H9 (cell line): ENCODE results near the gene IMPA2. TPM values are rescaled to one million over a fixed set of nuclear protein-coding genes. Genes with fewer than 3 reads are reported as not detected.
A peak's percentile ranks its signal among the peaks of the same experiment; 100 is the strongest.

Source experiments
- DNase-seq: peaks from one replicate; pipeline ENCODE4 v3.0.0-alpha.2; 2017
- H2AFZ ChIP-seq: one replicate; pipeline ENCODE4 v1.6.1; 2013; ENCODE audit warnings: mild to moderate bottlenecking, low read length, control low read depth, moderate library complexity
- H2AK5ac ChIP-seq: 2 replicates; pipeline ENCODE4 v1.6.1; 2013; ENCODE audit warnings: low read length, control low read depth, mixed read lengths; ENCODE audit not compliant: insufficient read length
- H2BK120ac ChIP-seq: one replicate; pipeline ENCODE4 v1.6.1; 2013; ENCODE audit warnings: low read depth, mild to moderate bottlenecking, low read length, control low read depth, inconsistent platforms; ENCODE audit not compliant: poor library complexity, severe bottlenecking
- H2BK12ac ChIP-seq: 2 replicates; pipeline ENCODE4 v1.6.1; 2013; ENCODE audit warnings: low read length, control low read depth, mixed read lengths, low read depth; ENCODE audit not compliant: insufficient read length
- H2BK15ac ChIP-seq: 2 replicates; pipeline ENCODE4 v1.6.1; 2013; ENCODE audit warnings: low read depth, low read length, control low read depth
- H2BK20ac ChIP-seq: one replicate; pipeline ENCODE4 v1.6.1; 2013; ENCODE audit warnings: low read depth, mild to moderate bottlenecking, low read length, control low read depth, inconsistent platforms; ENCODE audit not compliant: poor library complexity, severe bottlenecking
- H2BK5ac ChIP-seq: 2 replicates; pipeline ENCODE4 v1.6.1; 2013; ENCODE audit warnings: low read length, control low read depth, mixed read lengths; ENCODE audit not compliant: insufficient read length
- H3K14ac ChIP-seq: 2 replicates; pipeline ENCODE4 v1.6.1; 2013; ENCODE audit warnings: low read length, control low read depth; ENCODE audit not compliant: insufficient read depth
- H3K18ac ChIP-seq: 2 replicates; pipeline ENCODE4 v1.6.1; 2013; ENCODE audit warnings: low read depth, mild to moderate bottlenecking, mixed read lengths, low read length, control low read depth; ENCODE audit not compliant: insufficient read length
- H3K23ac ChIP-seq: 2 replicates; pipeline ENCODE4 v1.6.1; 2013; ENCODE audit warnings: low read length, control low read depth, mixed read lengths, low read depth; ENCODE audit not compliant: insufficient read length
- H3K23me2 ChIP-seq: 2 replicates; pipeline ENCODE4 v1.6.1; 2013; ENCODE audit warnings: low read depth, mild to moderate bottlenecking, mixed read lengths, low read length, control low read depth; ENCODE audit not compliant: insufficient read length, poor library complexity, severe bottlenecking
- H3K27ac ChIP-seq: 2 replicates; pipeline ENCODE4 v1.5.1; 2013; ENCODE audit warnings: low read length, control low read depth, mixed read lengths, low read depth; ENCODE audit not compliant: insufficient read length
- H3K27me3 ChIP-seq: 2 replicates; pipeline ENCODE4 v1.6.1; 2013; ENCODE audit warnings: low read length, control low read depth, inconsistent platforms; ENCODE audit not compliant: insufficient read depth
- H3K4ac ChIP-seq: 2 replicates; pipeline ENCODE4 v1.6.1; 2013; ENCODE audit warnings: low read depth, mild to moderate bottlenecking, control low read depth, inconsistent platforms, low read length, moderate library complexity
- H3K4me1 ChIP-seq: 2 replicates; pipeline ENCODE4 v1.6.1; 2013; ENCODE audit warnings: low read length, control low read depth, inconsistent platforms; ENCODE audit not compliant: insufficient read depth
- H3K4me2 ChIP-seq: 2 replicates; pipeline ENCODE4 v1.6.1; 2013; ENCODE audit warnings: low read length, control low read depth, mixed read lengths; ENCODE audit not compliant: insufficient read length, insufficient read depth
- H3K56ac ChIP-seq: 2 replicates; pipeline ENCODE4 v1.6.1; 2013; ENCODE audit warnings: low read depth, mild to moderate bottlenecking, mixed read lengths, low read length, control low read depth; ENCODE audit not compliant: insufficient read length
- H3K79me1 ChIP-seq: 2 replicates; pipeline ENCODE4 v1.6.1; 2013; ENCODE audit warnings: low read depth, mild to moderate bottlenecking, moderate library complexity, low read length, control low read depth, inconsistent platforms; ENCODE audit not compliant: insufficient read depth, poor library complexity, severe bottlenecking
- H3K79me2 ChIP-seq: 2 replicates; pipeline ENCODE4 v1.6.1; 2013; ENCODE audit warnings: low read length, control low read depth, inconsistent platforms; ENCODE audit not compliant: insufficient read depth
- H3K9ac ChIP-seq: 2 replicates; pipeline ENCODE4 v1.6.1; 2013; ENCODE audit warnings: low read length, control low read depth, mixed read lengths; ENCODE audit not compliant: insufficient read length; ENCODE audit errors: extremely low read depth
- H3K9me3 ChIP-seq: one replicate; pipeline ENCODE4 v1.6.1; 2013; ENCODE audit warnings: low read depth, low read length, inconsistent platforms; ENCODE audit not compliant: control insufficient read depth
- H3T11ph ChIP-seq: one replicate; pipeline ENCODE4 v1.6.1; 2013; ENCODE audit warnings: mild to moderate bottlenecking, low read length, control low read depth, inconsistent platforms
- H4K20me1 ChIP-seq: one replicate; pipeline ENCODE4 v1.6.1; 2013; ENCODE audit not compliant: control insufficient read depth, insufficient read length, insufficient read depth
- H4K5ac ChIP-seq: 2 replicates; pipeline ENCODE4 v1.6.1; 2013; ENCODE audit warnings: low read depth, mild to moderate bottlenecking, mixed read lengths, low read length, control low read depth; ENCODE audit not compliant: insufficient read length
- H4K8ac ChIP-seq: replicated peaks from 2 replicates; pipeline ENCODE4 v1.6.1; 2013; ENCODE audit warnings: low read length, control low read depth, mixed read lengths, low read depth; ENCODE audit not compliant: insufficient read length
- H4K91ac ChIP-seq: 2 replicates; pipeline ENCODE4 v1.6.1; 2013; ENCODE audit warnings: low read depth, mild to moderate bottlenecking, moderate library complexity, mixed read lengths, low read length, control low read depth; ENCODE audit not compliant: insufficient read length
- H3K27ac Mint-ChIP-seq, 3 experiments: 2 replicates in 2 of 3; 3 replicates in 1 of 3; pipeline ENCODE4 v1.8.0; 2020 to 2021; ENCODE audit warnings: mixed read lengths in 3 of 3, mild to moderate bottlenecking in 1 of 3, moderate library complexity in 1 of 3
- H3K27me3 Mint-ChIP-seq: 2 replicates; pipeline ENCODE4 v1.8.0; 2021; ENCODE audit warnings: low read depth, mild to moderate bottlenecking, moderate library complexity, mixed read lengths
- H3K36me3 Mint-ChIP-seq, 3 experiments: 2 replicates in 2 of 3; 3 replicates in 1 of 3; pipeline ENCODE4 v1.8.0; 2020 to 2021; ENCODE audit warnings: low read depth in 3 of 3, mixed read lengths in 3 of 3; ENCODE audit not compliant: insufficient read depth in 1 of 3
- H3K4me1 Mint-ChIP-seq, 2 experiments: 2 replicates each; pipeline ENCODE4 v1.8.0; 2020; ENCODE audit warnings: mixed read lengths in 2 of 2
- H3K4me3 Mint-ChIP-seq, 2 experiments: 2 replicates in 1 of 2; 3 replicates in 1 of 2; pipeline ENCODE4 v1.8.0; 2020 to 2021; ENCODE audit warnings: mild to moderate bottlenecking in 2 of 2, mixed read lengths in 2 of 2, moderate library complexity in 1 of 2
- H3K9me3 Mint-ChIP-seq, 2 experiments: 2 replicates in 1 of 2; 3 replicates in 1 of 2; pipeline ENCODE4 v1.8.0; 2020; ENCODE audit warnings: mild to moderate bottlenecking in 2 of 2, mixed read lengths in 2 of 2, moderate library complexity in 1 of 2
- WGBS: extraction: QIAGEN DNeasy Blood & Tissue Kit; methylation state at CpG from one replicate; pipeline ENCODE4 v1.1.7; 2013; ENCODE audit warnings: missing lambda C conversion rate, low lambda C conversion rate, mixed read lengths; ENCODE audit not compliant: insufficient read length; ENCODE audit errors: extremely low coverage; 5-methylcytosine and 5-hydroxymethylcytosine counted together
- total RNA-seq: library from RNA; stranded (reverse); gene quantifications from 2 replicates; pipeline ENCODE4 v1.2.1, GENCODE V29; 2021
- TF ChIP-seq, protein P1 (sequence below): fragments of 200-600 bp; sonication (generic); conservative IDR thresholded peaks from 3 replicates; pipeline ENCODE4 v1.8.0; 2021; ENCODE audit warnings: antibody characterized with exemption, mild to moderate bottlenecking

IMPA2 gene
- total RNA-seq, 1 experiment from 2014 or later, result 73.8 TPM

DNA sequence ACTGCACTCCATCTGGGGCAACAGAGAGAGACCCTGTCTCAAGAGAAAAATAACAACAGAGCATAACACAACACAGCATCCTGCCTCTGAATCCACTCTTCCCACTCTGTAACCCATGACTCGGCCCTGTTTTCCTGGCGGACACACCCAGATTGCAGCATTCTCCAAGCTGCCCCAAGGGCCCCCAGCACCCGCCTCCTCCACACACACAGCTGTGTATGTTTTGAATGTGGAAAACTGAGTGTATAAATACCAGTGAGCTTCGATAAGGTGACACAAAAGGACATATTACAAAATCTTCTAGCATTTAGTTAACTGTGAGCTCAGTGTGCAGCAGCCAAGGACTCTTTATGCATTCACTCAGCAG is 13.0 kb downstream of the IMPA2 start:
- Histone ChIP-seq H3K9me3 (no peaks in the 10 kb centered on the region), H2BK20ac (no peak overlapping the region), H4K91ac (no peak overlapping the region), H3K27ac (no peak overlapping the region), H4K8ac (no peak overlapping the region), H3T11ph (no peak overlapping the region), H3K4me2 (peak overlapping the region; percentile 65), H3K56ac (no peak overlapping the region), H2BK15ac (no peak overlapping the region), H3K14ac (no peak overlapping the region), H2BK12ac (no peak overlapping the region), H2BK5ac (no peak overlapping the region), H3K79me2 (peaks cover 16% of the 10 kb centered on the region; the same call in 1 of the 2 replicates), H2AK5ac (no peak overlapping the region), H2BK120ac (no peak overlapping the region), H2AFZ (no peak overlapping the region), H3K23me2 (no peaks in the 10 kb centered on the region), H3K4ac (no peak overlapping the region), H3K18ac (no peak overlapping the region), H3K4me1 (peaks cover 14% of the 10 kb centered on the region; the same call in 1 of the 2 replicates), H4K20me1 (peaks cover 2% of the 10 kb centered on the region), H3K27me3 (no peaks in the 10 kb centered on the region), H3K23ac (no peak overlapping the region), H4K5ac (no peak overlapping the region), H3K9ac (no peak overlapping the region), H3K79me1 (peaks cover 10% of the 10 kb centered on the region)
- H3K36me3 Mint-ChIP-seq, result peaks cover 6 to 14% (median 8%) of the 10 kb centered on the region in 3 experiments; a peak in 6 of 7 replicates
- peaks cover 46 to 56% of the 10 kb centered on the region in 2 experiments for H3K4me1 Mint-ChIP-seq
- no peak for DNase-seq
- no peak overlapping the region for H3K4me3 Mint-ChIP-seq
- H3K9me3 Mint-ChIP-seq, result no peaks in the 10 kb centered on the region
- no peaks in the 10 kb centered on the region; the same call in 1 of the 2 replicates for H3K27me3 Mint-ChIP-seq
- TF ChIP-seq, protein P1, sequence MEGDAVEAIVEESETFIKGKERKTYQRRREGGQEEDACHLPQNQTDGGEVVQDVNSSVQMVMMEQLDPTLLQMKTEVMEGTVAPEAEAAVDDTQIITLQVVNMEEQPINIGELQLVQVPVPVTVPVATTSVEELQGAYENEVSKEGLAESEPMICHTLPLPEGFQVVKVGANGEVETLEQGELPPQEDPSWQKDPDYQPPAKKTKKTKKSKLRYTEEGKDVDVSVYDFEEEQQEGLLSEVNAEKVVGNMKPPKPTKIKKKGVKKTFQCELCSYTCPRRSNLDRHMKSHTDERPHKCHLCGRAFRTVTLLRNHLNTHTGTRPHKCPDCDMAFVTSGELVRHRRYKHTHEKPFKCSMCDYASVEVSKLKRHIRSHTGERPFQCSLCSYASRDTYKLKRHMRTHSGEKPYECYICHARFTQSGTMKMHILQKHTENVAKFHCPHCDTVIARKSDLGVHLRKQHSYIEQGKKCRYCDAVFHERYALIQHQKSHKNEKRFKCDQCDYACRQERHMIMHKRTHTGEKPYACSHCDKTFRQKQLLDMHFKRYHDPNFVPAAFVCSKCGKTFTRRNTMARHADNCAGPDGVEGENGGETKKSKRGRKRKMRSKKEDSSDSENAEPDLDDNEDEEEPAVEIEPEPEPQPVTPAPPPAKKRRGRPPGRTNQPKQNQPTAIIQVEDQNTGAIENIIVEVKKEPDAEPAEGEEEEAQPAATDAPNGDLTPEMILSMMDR, result no peak
- WGBS, result no CpG with 5 or more reads among the region's 4 CpGs
- peak overlapping the region; percentile 54 to 87 (median 80); a peak in 2 of 7 replicates for H3K27ac Mint-ChIP-seq
